Effector memory CD8-positive, alpha-beta T cell (primary cell): ENCODE measurements around the gene TFE3.
A peak's percentile ranks its signal among the peaks of the same experiment; 100 is the strongest.

Experiments used
- ATAC-seq: fragments of 150-1000 bp; cut with Tn5 transposase; replicated peaks from 2 replicates; pipeline ENCODE4 v1.10.0; 2021; ENCODE audit warnings: mild to moderate bottlenecking, moderate library complexity
- DNase-seq, 3 experiments: peaks; one replicate each; pipeline ENCODE4 v3.0.0; 2021
- H3K27ac Mint-ChIP-seq, 2 donors: one replicate each; pipeline ENCODE4 v1.8.0; 2022; ENCODE audit warnings: mild to moderate bottlenecking in 2 of 2, mixed read lengths in 2 of 2, moderate library complexity in 2 of 2
- H3K27me3 Mint-ChIP-seq, 2 donors: one replicate each; pipeline ENCODE4 v1.8.0; 2022; ENCODE audit warnings: mixed read lengths in 2 of 2
- H3K36me3 Mint-ChIP-seq: one replicate; pipeline ENCODE4 v1.8.0; 2022; ENCODE audit warnings: mild to moderate bottlenecking, moderate library complexity, mixed read lengths; ENCODE audit not compliant: insufficient read depth
- H3K4me1 Mint-ChIP-seq, 2 donors: one replicate each; pipeline ENCODE4 v1.8.0; 2022; ENCODE audit warnings: low read depth in 2 of 2, mixed read lengths in 2 of 2
- H3K4me3 Mint-ChIP-seq, 2 donors: one replicate each; pipeline ENCODE4 v1.8.0; 2022; ENCODE audit warnings: mild to moderate bottlenecking in 2 of 2, mixed read lengths in 2 of 2, moderate library complexity in 2 of 2
- H3K9me3 Mint-ChIP-seq, 2 donors: one replicate each; pipeline ENCODE4 v1.8.0; 2022; ENCODE audit warnings: mixed read lengths in 2 of 2

Gene TFE3

DNA sequence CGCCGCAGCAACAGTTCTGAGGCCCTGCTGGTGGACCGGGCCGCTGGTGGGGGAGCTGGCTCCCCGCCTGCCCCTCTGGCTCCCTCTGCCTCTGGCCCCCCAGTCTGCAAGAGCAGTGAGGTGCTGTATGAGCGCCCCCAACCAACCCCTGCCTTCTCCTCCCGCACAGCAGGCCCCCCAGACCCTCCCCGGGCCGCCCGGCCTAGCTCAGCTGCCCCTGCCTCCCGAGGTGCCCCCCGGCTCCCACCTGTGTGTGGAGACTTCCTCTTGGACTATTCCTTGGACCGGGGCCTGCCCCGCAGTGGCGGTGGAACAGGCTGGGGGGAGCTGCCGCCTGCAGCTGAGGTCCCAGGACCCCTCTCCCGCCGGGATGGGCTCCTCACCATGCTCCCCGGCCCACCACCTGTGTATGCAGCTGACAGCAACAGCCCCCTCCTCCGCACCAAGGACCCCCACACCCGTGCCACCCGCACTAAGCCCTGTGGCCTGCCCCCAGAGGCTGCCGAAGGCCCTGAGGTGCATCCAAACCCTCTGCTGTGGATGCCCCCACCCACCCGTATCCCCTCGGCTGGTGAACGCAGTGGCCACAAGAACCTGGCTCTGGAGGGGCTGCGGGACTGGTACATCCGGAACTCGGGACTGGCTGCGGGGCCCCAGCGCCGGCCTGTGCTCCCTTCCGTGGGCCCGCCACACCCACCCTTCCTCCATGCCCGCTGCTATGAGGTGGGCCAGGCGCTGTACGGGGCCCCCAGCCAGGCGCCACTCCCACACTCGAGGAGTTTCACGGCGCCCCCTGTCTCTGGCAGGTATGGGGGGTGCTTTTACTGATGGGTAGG lies 24.3 kb upstream of the TFE3 start:
- Mint-ChIP-seq H3K27me3 (no peaks in the 10 kb centered on the region), H3K4me1 (peaks cover 0 to 3% of the 10 kb centered on the region in 2 donors), H3K27ac (no peak overlapping the region), H3K36me3 (peaks cover 6% of the 10 kb centered on the region), H3K9me3 (no peaks in the 10 kb centered on the region), H3K4me3 (no peak overlapping the region)
- no peak for DNase-seq
- ATAC-seq: no peak

DNA sequence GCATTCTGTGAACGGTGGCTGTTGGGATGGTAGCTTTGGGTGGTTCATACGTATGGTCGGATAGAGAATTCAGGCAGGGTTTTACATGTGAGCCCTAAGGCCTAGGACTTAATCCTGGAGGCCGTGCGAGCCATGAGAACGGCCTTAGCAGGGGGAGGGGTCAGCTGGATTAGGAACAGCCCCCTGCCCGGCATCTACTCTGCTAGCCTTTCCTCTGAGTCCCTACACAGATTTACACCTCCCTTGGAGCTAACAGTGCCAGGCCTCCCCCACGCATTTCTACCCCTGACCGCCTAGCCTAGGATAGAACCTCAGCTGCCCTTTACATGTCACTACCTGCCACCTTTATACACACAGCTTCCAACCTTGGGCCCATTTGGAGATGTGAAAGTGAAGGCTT lies 23.5 kb upstream of the TFE3 start:
- Mint-ChIP-seq H3K4me3 (no peak overlapping the region), H3K4me1 (no peaks in the 10 kb centered on the region), H3K36me3 (peaks cover 6% of the 10 kb centered on the region), H3K27ac (peak overlapping the region in 1 of 2 donors; percentile 32), H3K9me3 (no peaks in the 10 kb centered on the region), H3K27me3 (no peaks in the 10 kb centered on the region)
- ATAC-seq (no peak), DNase-seq (no peak)

DNA sequence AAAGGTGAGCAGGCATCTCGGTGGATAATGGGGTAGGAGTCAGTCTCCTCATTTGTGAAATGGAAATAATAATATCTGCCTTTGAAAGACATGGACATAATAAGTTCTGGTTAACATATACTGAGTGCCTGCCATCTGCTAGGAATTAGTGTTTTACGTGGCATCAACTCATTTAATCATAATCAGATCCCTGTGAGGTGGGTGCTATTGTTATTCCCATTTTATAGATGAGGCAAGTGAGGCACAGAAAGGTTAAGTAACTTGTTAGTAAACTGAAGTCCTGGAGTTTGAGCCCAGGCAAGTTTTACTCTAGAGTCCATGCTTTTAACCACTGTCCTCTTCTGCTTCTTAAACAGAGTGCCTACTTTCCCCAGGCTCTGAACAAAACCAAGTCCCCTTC lies 23.1 kb upstream of the TFE3 start:
- ATAC-seq: no peak
- DNase-seq: no peak
- Mint-ChIP-seq H3K4me1 (no peaks in the 10 kb centered on the region), H3K27ac (peak overlapping the region in 1 of 2 donors; percentile 32), H3K27me3 (no peaks in the 10 kb centered on the region), H3K9me3 (no peaks in the 10 kb centered on the region), H3K4me3 (no peak overlapping the region), H3K36me3 (peaks cover 6% of the 10 kb centered on the region)

DNA sequence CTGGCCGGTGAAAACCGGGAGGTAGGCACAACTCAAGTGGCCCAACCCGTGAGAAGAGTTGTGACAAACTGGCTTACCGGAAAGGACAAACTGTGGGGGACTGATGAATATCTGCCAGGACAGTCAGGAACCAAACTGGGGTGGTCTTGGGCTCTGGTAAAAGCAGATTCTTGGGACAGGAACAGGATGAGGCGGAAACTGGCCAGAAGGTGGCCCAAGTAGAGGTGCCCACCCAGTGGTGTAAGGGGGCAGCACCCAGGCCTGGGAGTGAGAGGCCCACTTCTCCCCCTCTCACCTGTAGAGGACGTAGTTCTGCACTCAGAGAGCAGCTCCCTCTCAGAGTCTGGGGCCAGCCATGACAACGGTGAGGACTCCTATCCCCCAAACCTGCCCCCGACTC lies 21.6 kb upstream of the TFE3 start:
- ATAC-seq: no peak
- peak overlapping the region in 1 of 2 donors; percentile 12 for H3K27ac Mint-ChIP-seq
- DNase-seq: no peak
- H3K27me3 Mint-ChIP-seq: no peaks in the 10 kb centered on the region
- no peak overlapping the region for H3K4me3 Mint-ChIP-seq
- peaks cover 6% of the 10 kb centered on the region for H3K36me3 Mint-ChIP-seq
- no peaks in the 10 kb centered on the region for H3K9me3 Mint-ChIP-seq
- no peaks in the 10 kb centered on the region for H3K4me1 Mint-ChIP-seq

DNA sequence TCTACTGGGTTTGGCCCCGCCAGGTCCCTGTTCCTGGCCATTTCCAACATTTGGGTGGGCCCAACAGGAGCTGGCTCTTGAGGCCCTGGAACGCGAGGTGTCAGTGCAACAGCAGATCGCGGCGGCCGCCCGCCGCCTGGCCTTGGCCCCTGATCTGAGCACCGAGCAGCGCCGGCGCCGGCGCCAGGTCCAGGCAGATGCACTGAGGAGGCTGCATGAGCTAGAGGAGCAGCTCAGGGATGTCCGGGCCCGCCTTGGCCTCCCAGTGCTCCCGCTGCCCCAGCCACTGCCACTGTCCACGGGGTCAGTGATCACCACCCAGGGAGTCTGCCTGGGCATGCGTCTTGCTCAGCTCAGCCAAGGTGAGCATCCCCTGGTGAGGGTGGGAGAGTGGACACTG lies 21.1 kb upstream of the TFE3 start:
- Mint-ChIP-seq H3K27ac (peak overlapping the region in 1 of 2 donors; percentile 12), H3K4me1 (no peaks in the 10 kb centered on the region), H3K36me3 (peaks cover 6% of the 10 kb centered on the region), H3K4me3 (no peak overlapping the region), H3K27me3 (no peaks in the 10 kb centered on the region), H3K9me3 (no peaks in the 10 kb centered on the region)
- ATAC-seq (no peak), DNase-seq (no peak)

DNA sequence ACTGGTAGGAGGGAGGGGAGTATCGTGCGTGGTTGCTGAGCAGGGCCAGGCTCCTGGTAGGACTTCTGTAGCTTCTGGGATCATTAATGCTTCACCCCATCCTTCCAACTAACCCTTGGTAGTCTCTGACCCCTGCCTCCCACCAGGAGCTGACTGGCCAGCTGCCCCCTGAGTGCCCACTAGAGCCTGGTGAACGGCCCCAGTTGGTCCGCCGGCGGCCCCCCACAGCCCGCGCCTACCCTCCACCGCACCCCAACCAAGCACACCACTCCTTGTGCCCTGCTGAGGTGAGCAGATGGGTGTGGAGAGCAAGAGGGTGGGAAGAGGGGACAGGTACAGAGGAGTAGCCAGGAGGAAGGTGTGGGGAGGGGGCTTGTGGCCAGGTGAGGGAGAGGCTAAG lies 20.6 kb upstream of the TFE3 start:
- no peaks in the 10 kb centered on the region for H3K4me1 Mint-ChIP-seq
- no peak overlapping the region for H3K4me3 Mint-ChIP-seq
- peaks cover 6% of the 10 kb centered on the region for H3K36me3 Mint-ChIP-seq
- no peak for ATAC-seq
- no peak for DNase-seq
- no peaks in the 10 kb centered on the region for H3K27me3 Mint-ChIP-seq
- no peaks in the 10 kb centered on the region for H3K9me3 Mint-ChIP-seq
- no peak overlapping the region for H3K27ac Mint-ChIP-seq

DNA sequence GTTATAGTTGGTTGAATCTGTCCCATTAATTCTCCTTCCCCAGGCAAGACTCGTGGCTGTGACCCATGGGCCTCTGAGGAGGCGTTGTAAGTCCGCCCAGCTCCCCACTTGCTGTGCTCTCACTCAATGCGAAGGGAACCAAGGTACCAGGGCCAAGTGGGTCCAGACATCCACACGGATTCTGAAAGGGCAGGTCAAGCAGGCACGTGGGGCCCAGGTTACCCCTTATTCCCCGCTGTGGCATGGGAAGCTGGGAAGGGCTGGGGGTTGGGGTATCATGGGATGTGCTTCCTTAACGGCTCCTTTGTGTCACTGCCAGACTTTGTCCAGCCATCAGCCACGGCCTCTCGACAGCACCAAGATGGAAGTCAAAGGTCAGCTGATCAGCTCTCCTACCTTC lies 18.8 kb upstream of the TFE3 start:
- ATAC-seq (no peak), DNase-seq (no peak)
- H3K4me1 Mint-ChIP-seq: no peaks in the 10 kb centered on the region
- H3K27me3 Mint-ChIP-seq: no peaks in the 10 kb centered on the region
- no peaks in the 10 kb centered on the region for H3K9me3 Mint-ChIP-seq
- no peak overlapping the region for H3K4me3 Mint-ChIP-seq
- H3K27ac Mint-ChIP-seq: no peak overlapping the region
- H3K36me3 Mint-ChIP-seq: no peaks in the 10 kb centered on the region

DNA sequence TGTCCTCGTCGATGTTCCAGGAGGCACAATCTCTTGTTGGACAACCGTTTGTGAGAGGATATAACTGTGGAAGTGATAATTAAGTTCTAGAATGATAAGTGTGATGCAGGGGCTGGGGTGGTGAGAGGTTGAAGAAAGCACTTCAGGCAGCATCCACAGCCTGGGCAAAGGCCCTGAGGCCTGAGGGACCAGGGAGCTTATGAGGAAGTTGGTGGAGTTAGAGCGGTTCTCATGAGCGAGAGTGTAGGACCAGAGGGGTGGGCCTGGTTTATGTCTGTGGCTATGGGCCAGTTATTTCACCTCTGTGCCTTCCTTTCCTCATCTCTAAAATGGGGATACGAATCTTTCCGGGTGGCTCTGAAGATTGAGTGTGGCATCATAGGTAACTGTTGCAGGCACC lies 18.3 kb upstream of the TFE3 start:
- H3K4me1 Mint-ChIP-seq: peaks cover 0 to 1% of the 10 kb centered on the region in 2 donors
- no peak overlapping the region for H3K4me3 Mint-ChIP-seq
- ATAC-seq (no peak), DNase-seq (no peak)
- no peak overlapping the region for H3K27ac Mint-ChIP-seq
- H3K27me3 Mint-ChIP-seq: no peaks in the 10 kb centered on the region
- H3K36me3 Mint-ChIP-seq: no peaks in the 10 kb centered on the region
- no peaks in the 10 kb centered on the region for H3K9me3 Mint-ChIP-seq

DNA sequence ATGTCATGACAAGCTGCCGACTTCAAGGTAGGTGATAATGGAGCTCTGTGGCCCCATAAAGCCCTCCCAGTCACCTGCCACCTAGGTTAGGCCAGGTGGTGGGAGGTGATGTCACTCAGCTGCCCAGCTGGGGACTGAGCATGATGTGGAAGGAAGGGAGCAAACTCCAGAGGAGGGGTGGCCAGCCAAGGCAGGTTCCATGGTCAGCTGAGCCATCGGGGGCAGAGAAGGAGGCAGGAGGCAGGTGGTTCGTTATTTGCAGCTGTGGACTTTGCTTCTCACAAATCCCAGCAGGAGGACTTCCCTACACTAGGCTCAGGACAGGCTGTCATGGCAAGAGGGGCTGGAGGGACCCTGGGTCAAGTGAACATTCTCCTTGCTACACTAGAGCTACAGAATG lies 17.8 kb upstream of the TFE3 start:
- H3K27ac Mint-ChIP-seq: no peak overlapping the region
- H3K27me3 Mint-ChIP-seq: no peaks in the 10 kb centered on the region
- no peaks in the 10 kb centered on the region for H3K9me3 Mint-ChIP-seq
- H3K4me1 Mint-ChIP-seq: peaks cover 1 to 3% of the 10 kb centered on the region in 2 donors
- no peaks in the 10 kb centered on the region for H3K36me3 Mint-ChIP-seq
- no peak overlapping the region for H3K4me3 Mint-ChIP-seq
- ATAC-seq (no peak), DNase-seq (no peak)

DNA sequence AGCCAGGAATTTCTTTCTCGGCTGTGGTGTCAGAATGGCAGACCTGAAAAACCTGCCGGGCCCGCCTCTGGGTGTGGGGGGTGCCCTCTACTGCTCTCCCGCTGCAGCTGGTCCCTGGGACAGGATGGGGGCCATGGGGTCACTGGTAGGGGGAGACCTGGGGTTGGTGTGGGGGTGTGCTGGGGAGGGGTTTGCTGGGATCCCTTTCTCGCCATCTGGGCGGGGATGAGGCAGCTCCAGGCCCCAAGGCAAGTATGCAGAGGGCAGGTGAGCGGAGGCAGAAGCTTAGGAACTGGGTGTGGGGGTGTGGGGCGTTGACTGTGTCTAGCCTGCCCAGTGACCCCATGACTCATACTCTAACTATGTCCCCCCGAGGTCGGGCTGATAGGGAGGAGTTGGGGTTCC lies 16.5 kb upstream of the TFE3 start:
- no peaks in the 10 kb centered on the region for H3K9me3 Mint-ChIP-seq
- H3K27ac Mint-ChIP-seq: no peak overlapping the region
- DNase-seq (no peak), ATAC-seq (no peak)
- H3K4me3 Mint-ChIP-seq: no peak overlapping the region
- H3K27me3 Mint-ChIP-seq: no peaks in the 10 kb centered on the region
- H3K4me1 Mint-ChIP-seq: peaks cover 7 to 12% of the 10 kb centered on the region in 2 donors
- H3K36me3 Mint-ChIP-seq: peaks cover 2% of the 10 kb centered on the region

DNA sequence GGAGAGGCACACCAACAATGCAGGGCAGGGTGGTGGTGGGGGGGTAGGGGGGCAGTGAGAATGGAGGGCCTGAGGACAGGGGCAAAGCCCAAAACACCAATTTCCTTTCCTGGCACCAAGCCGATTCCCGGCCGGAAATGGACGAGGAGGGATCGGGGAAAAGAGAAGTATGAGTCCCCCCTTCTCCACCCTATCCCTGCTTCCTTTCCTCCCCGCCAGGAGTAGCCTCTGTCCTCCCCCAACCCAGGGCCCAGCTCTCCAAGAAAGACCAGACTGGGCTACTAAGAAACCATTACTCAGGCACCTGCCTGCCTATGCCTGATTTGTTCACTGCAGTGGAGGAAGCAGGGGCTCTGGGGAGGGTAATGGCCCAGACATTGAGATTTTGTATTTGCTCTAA lies 16.0 kb upstream of the TFE3 start:
- H3K36me3 Mint-ChIP-seq: peaks cover 2% of the 10 kb centered on the region
- H3K27ac Mint-ChIP-seq: no peak overlapping the region
- ATAC-seq (no peak), DNase-seq (no peak)
- H3K27me3 Mint-ChIP-seq: no peaks in the 10 kb centered on the region
- H3K9me3 Mint-ChIP-seq: no peaks in the 10 kb centered on the region
- H3K4me1 Mint-ChIP-seq: peaks cover 11 to 17% of the 10 kb centered on the region in 2 donors
- no peak overlapping the region for H3K4me3 Mint-ChIP-seq

DNA sequence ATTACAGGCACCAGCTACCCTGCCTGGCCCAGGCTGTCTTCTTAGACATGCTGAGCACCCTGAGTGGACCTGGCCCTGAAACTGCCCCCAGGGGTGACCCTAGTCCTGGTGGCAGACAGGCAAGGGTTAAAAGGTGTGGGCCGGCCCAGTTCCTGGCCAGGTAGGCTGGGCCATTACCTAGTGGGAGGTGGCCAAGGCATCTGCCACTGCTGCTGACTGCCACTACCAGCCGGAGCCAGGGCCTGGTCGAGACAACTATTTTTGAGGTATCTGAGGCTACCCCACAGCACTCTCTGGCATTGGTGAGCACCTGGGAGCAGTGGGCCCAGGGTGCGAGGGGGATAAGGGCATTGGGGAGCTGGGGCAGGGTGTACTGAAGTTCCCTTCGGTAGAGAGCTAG lies 15.6 kb upstream of the TFE3 start, which contains the start of gene CCDC120:
Gene CCDC120, plus strand, starts transcription at position 206 of the 400 bp plus-strand sequence. CDS start 3,043 bp downstream, outside the sequence.
- Mint-ChIP-seq H3K4me3 (no peak within 1 kb of the TSS), H3K9me3 (no peaks in the 10 kb centered on the region), H3K27ac (peak within 1 kb of the TSS in 1 of 2 donors; percentile 29), H3K4me1 (peaks cover 15 to 21% of the 10 kb centered on the region in 2 donors), H3K27me3 (no peaks in the 10 kb centered on the region), H3K36me3 (peaks cover 5% of the 10 kb centered on the region)
- ATAC-seq (no peak), DNase-seq (no peak)

DNA sequence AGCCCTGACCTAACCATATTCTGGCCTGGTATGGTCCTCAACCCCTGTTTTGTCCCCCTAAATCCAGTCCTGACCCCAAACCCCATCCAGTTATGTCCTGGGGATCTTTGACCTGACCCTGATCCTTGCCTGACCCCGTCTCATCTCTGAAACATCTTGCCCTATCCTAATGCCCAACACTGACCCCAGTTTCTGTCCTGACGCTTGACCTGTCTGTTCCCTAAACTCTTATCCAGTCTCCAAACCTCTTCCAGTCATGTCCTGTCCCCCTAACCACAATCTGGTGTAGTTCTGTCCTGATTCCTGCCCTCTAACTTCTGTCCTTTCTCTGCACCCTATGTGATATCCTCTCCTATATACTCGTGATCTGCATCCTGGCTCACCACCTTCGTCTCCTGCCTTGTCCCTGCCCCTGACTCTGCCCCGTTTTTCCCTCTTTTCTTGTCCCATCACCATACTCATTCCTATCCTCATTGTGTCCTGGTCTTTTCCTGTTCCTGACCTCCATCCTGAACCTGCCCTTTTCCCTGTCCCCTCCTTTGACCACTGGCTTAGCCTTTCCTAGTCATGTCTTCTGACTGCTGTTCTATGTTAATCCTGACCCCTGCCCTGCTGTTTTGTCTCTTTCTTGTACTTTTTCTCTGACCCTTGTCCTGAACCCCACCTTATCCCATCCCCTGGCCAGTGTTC lies 11.1 kb upstream of the TFE3 start:
- ATAC-seq (no peak), DNase-seq (no peak)
- Mint-ChIP-seq H3K27me3 (no peaks in the 10 kb centered on the region), H3K27ac (peak overlapping the region; percentile 85 to 96), H3K36me3 (peaks cover 8% of the 10 kb centered on the region), H3K4me1 (peaks cover 20 to 31% of the 10 kb centered on the region in 2 donors), H3K4me3 (peak overlapping the region; percentile 79 to 83), H3K9me3 (no peaks in the 10 kb centered on the region)
